Large intestine (tissue), 3 donors: ENCODE measurements around the gene USP25. TPM values are rescaled to one million over a fixed set of nuclear protein-coding genes. Genes with fewer than 3 reads are reported as not detected.

Experiments
- DNase-seq, 2 donors: peaks; one replicate each; pipeline versions ENCODE4 v3.0.0 to v3.0.0-alpha.2; 2013
- H3K27ac ChIP-seq: one replicate; pipeline ENCODE4 v1.5.1; 2013; ENCODE audit warnings: low read length
- H3K27me3 ChIP-seq: 2 replicates; pipeline ENCODE4 v1.6.1; 2013; ENCODE audit warnings: low read length; ENCODE audit not compliant: control insufficient read depth, insufficient read depth
- H3K36me3 ChIP-seq: 2 replicates; pipeline ENCODE4 v1.6.1; 2013; ENCODE audit warnings: low read length; ENCODE audit not compliant: control insufficient read depth, insufficient read depth
- H3K4me1 ChIP-seq: one replicate; pipeline ENCODE4 v1.6.1; 2013; ENCODE audit warnings: low read length; ENCODE audit not compliant: control insufficient read depth, insufficient read depth
- H3K4me3 ChIP-seq: one replicate; pipeline ENCODE4 v1.5.1; 2013; ENCODE audit warnings: low read length
- H3K9me3 ChIP-seq: one replicate; pipeline ENCODE4 v1.6.1; 2013; ENCODE audit warnings: mild to moderate bottlenecking, low read depth, low read length, moderate library complexity; ENCODE audit not compliant: control insufficient read depth
- WGBS: methylation state at CpG from one replicate; pipeline ENCODE4 v1.1.5; 2013; ENCODE audit warnings: low lambda C conversion rate; ENCODE audit not compliant: insufficient coverage; 5-methylcytosine and 5-hydroxymethylcytosine counted together
- polyA plus RNA-seq: library from polyadenylated mRNA; unstranded; fragments of 120-200 nt; gene quantifications from one replicate; pipeline ENCODE4 v1.2.1, GENCODE V29; 2013

The USP25 gene
- polyA plus RNA-seq, 1 donor: 24.9 TPM

DNA sequence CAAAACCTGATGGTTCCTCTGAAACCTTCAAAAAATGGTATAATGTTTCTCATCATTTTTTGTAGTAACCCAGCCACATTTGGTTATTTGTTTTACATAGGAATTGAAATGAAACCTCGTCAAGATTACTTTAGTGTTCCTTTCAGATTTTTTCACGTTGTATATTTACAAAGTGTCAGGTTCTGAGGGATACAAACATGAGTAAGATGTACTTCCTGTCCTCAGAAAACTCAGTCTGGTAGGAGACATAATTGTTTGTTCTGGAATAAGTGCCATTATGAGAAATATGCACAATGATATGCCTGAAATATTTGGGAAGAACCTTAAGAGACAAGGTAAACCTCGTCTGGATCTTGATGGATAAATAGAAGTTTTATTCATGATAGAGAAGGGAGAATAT is 145.5 kb downstream of the USP25 start:
- H3K9me3 ChIP-seq: no peaks in the 10 kb centered on the region
- no peak for DNase-seq
- peaks cover 33% of the 10 kb centered on the region for H3K36me3 ChIP-seq
- H3K27ac ChIP-seq: no peak overlapping the region
- H3K4me1 ChIP-seq: no peaks in the 10 kb centered on the region
- no peaks in the 10 kb centered on the region for H3K27me3 ChIP-seq
- no peak overlapping the region for H3K4me3 ChIP-seq
- 100% methylated on average over 3 of the region's 3 CpGs for WGBS

DNA sequence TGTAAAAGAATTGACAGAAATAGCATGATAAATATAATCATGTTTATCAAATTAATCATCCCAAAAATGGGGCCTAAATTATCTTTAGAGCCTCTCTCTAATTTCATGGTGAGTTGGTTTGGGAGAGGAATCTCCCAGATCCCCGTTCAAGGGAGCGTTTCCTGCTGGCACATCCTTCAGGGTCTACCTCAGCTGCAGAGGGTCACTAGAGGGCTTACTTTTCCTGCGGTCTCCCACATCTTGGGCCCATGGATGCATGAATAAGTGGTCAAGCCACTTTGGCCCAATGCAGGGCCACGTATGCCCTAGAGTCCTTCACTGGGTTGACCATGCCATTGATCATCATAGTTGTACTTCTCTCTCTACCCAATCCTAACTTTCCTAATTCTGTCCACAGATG is 164.1 kb downstream of the USP25 start:
- Histone ChIP-seq H3K4me1 (no peaks in the 10 kb centered on the region), H3K9me3 (no peaks in the 10 kb centered on the region), H3K36me3 (no peaks in the 10 kb centered on the region), H3K27me3 (no peaks in the 10 kb centered on the region), H3K27ac (no peak overlapping the region), H3K4me3 (no peak overlapping the region)
- no peak for DNase-seq
- no CpG with 5 or more reads among the region's 4 CpGs for WGBS

DNA sequence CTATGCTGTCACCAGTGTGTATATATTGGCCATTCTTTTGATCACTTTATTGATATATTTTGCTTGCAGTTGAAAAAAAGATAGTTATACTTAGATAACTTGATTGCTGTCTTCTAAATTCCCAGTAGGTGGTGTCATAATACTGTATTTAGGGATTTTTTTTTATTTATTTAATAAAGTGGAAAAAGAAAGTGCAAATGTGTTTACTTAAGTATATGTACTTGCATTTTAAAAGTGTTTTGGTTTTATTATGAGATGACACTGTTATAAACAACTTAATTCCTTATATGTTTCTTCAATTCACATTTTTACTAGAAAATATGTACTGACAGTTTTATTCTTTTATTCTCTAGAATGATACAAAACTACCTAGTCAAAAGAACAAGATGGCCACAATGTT is 164.8 kb downstream of the USP25 start:
- no peak for DNase-seq
- Histone ChIP-seq H3K4me1 (no peaks in the 10 kb centered on the region), H3K4me3 (no peak overlapping the region), H3K27me3 (no peaks in the 10 kb centered on the region), H3K36me3 (no peaks in the 10 kb centered on the region), H3K27ac (no peak overlapping the region), H3K9me3 (no peaks in the 10 kb centered on the region)

DNA sequence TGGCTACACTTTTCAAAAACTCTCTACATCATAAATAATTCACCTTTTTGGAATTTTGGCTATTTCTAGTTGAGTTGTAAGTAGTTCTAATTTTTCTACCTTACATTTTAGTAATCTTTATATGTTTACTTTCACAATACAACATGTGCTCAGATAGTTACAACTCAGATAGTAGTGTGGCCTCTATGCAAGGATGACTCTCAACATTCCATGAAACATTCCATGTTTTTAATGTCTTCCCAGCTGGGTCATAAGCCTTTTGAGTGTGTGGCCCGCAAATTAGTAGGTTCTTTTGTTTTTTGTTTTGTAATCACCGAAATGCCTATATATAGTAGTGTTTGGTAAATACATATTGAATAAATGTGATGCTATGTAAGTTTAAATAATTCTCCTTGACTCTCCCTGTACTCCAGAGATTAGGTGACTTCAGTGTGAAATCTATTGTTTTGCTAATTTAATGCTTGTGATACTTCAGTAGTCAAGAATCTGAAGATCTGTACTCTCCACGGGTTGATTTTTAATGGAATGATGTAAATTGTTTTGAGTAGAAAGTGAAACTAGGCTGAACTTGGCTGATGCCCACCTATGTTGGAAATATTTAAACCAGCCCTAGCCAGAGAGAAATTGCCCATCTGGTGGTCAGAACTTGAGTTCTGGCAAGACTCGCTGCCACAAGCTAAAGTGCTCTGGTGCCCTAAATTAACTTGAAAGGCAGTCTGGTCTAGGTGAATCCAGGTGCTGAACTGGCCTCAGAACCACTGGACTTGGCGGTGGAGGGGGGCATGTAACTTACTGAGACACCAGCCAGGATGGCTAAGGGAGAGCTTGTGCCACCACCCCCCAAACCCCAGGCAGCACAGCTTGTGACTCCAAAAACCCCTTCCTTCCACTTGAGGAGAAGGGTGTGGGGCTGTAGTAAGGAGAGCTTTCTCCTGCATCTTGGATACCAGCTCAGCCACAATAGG is 165.6 kb downstream of the USP25 start:
- H3K36me3 ChIP-seq: no peaks in the 10 kb centered on the region
- no peaks in the 10 kb centered on the region for H3K27me3 ChIP-seq
- H3K9me3 ChIP-seq: no peaks in the 10 kb centered on the region
- H3K4me1 ChIP-seq: no peaks in the 10 kb centered on the region
- WGBS: 90% methylated on average over 2 of the region's 5 CpGs
- H3K4me3 ChIP-seq: no peak overlapping the region
- H3K27ac ChIP-seq: no peak overlapping the region
- DNase-seq: no peak

DNA sequence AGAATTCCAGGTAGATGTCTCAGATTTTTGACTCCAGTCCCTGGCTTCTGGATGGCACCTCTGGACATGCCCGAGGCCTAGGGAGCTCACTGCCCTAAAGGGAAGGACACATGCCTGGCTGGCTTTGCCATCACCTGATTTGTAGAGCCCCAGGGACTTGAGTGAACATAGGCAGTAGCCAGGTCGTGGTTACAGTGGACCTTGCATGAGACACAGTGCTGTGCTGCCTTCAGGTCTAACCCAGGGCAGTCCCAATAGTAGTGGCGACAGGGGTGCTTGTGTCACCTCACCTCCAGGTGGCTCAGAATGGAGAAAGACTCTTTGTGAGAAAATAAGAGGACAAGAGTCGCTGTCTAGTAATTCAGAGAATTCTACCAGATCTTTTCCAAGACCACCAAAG is 166.7 kb downstream of the USP25 start:
- no peaks in the 10 kb centered on the region for H3K4me1 ChIP-seq
- DNase-seq: no peak
- no CpG with 5 or more reads among the region's 4 CpGs for WGBS

DNA sequence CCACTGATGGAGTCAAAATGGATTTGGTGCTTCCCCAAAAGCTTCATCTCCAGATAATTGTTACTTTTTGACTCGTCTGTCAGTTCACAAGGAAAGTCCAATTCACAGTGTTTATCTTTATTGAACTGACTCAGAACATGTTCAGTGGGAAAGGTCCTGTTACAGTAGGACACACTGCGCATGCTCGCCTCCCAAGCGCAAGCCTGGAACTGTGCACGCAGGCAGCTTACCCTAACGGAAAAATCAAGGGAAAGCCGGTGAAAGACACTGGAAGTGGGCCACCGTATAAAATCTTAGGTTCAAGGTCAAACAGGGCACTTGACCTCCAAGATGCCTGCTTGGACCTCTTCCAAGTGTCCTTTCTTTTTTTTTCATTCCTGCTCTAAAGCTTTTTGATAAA is 174.6 kb downstream of the USP25 start:
- no CpG with 5 or more reads among the region's 8 CpGs for WGBS
- Histone ChIP-seq H3K9me3 (no peaks in the 10 kb centered on the region), H3K4me1 (no peaks in the 10 kb centered on the region), H3K27ac (no peak overlapping the region), H3K36me3 (no peaks in the 10 kb centered on the region), H3K4me3 (no peak overlapping the region), H3K27me3 (no peaks in the 10 kb centered on the region)
- DNase-seq: no peak

More for the DNA sequence above, 166.7 kb downstream of the USP25 start:
- Histone ChIP-seq H3K9me3 (no peaks in the 10 kb centered on the region), H3K36me3 (no peaks in the 10 kb centered on the region), H3K27ac (no peak overlapping the region), H3K27me3 (no peaks in the 10 kb centered on the region), H3K4me3 (no peak overlapping the region)

DNA sequence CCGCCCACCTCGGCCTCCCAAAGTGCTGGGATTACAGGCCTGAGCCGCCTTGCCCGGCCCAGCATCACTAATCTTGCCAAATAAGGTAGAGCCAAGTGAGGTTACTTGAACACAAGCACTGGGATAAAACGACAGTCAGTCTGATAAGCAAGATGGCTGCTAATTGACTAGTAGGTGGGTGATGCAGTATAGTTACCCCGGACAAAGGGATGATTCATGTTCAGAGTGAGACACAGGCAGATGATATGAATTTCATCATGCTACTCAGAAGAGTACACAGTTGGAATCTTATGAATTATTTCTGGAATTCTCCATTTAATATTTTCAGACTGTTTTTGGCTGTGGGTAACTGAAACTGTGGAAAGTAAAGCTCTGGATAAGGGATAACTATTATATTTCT is 178.4 kb downstream of the USP25 start:
- Histone ChIP-seq H3K9me3 (no peaks in the 10 kb centered on the region), H3K36me3 (no peaks in the 10 kb centered on the region), H3K27ac (no peak overlapping the region), H3K4me3 (no peak overlapping the region), H3K4me1 (no peaks in the 10 kb centered on the region), H3K27me3 (no peaks in the 10 kb centered on the region)
- WGBS: no CpG with 5 or more reads among the region's 6 CpGs
- DNase-seq: no peak

DNA sequence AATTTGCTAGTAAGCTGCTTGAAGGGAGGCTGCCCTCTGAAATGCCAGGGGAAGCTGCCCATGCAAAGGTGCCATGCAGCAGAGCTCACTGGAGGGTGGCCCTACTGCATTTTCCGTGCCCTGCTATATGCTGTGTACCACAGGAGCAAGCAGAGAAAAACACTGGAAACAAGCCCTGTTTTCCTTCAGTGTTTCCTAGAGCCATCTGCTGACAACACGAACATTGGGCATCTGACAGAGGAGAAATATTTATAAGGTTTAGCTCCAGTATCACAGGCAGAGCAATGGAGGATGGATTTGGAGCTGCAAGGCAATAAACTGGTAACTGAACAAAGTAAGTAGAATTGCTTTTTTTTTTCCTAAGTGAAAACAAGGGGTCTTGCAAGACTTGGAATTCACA is 198.4 kb downstream of the USP25 start:
- Histone ChIP-seq H3K27me3 (no peaks in the 10 kb centered on the region), H3K27ac (no peak overlapping the region), H3K9me3 (no peaks in the 10 kb centered on the region), H3K4me3 (no peak overlapping the region), H3K4me1 (no peaks in the 10 kb centered on the region), H3K36me3 (no peaks in the 10 kb centered on the region)
- no peak for DNase-seq
- WGBS: no CpG with 5 or more reads among the region's 2 CpGs

DNA sequence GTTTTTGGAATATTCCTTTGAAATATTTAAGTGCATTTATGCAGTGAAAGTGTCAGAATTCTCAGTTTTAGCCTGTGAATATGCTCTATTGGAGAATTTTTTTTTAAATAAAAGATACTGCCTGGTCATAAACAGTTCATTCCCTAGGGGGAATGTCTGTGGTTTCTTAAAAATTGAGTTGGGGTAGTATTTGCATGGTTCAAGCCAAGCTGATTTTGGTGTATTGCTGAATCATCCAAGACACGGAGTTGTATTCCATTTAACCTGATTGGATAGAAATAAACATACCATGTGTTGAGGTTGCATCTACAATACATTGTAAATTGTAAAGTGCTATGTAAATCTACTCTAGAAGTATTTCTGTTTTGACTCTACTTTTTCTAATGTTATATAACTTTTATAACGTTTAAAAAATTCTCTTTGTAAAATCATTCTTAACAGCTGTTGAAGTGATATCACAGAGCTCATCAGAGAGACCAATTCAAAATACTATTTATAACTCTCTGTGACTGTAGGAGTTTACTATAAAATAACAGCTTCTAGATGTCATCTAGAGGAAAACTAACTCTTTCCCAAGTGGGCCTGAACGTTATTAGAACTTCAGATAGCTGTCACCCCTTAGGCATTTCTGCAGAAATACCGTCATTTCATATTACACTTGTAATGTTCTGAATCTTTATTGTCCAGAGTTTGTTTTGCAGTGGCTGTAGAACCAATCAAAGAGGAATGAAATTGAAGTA is 199.1 kb downstream of the USP25 start:
- Histone ChIP-seq H3K4me1 (no peaks in the 10 kb centered on the region), H3K4me3 (no peak overlapping the region), H3K9me3 (no peaks in the 10 kb centered on the region), H3K27ac (no peak overlapping the region), H3K36me3 (no peaks in the 10 kb centered on the region), H3K27me3 (no peaks in the 10 kb centered on the region)
- WGBS: 61% methylated on average over 3 of the region's 4 CpGs
- DNase-seq: no peak

DNA sequence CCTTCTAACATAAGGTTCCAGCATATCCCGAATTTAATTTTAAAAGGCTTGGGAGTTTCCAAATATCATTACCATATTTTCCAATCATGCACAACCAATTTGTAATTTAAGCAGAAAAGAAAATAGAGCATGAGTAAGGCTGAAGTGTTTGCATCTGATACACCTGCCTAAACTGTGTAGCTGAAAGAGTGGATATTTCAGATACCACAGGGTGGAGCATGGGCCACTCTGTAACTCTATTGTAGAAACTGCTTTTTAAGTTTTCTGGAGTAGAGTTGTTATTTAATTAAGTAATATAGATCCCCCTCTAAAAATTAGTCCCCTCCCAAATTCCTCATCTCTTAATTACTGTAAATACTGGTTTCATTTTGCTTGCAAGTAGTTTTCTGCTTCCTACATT is 199.8 kb downstream of the USP25 start:
- WGBS: no CpG with 5 or more reads among the region's 1 CpG
- Histone ChIP-seq H3K4me1 (no peaks in the 10 kb centered on the region), H3K27me3 (no peaks in the 10 kb centered on the region), H3K9me3 (no peaks in the 10 kb centered on the region), H3K36me3 (no peaks in the 10 kb centered on the region), H3K4me3 (no peak overlapping the region), H3K27ac (no peak overlapping the region)
- no peak for DNase-seq
